Breast epithelium (tissue), 3 donors: ENCODE results near the gene TNK2.

Source experiments
- POLR2AphosphoS5 ChIP-seq, 3 donors: sonication (generic); formaldehyde crosslinking; IDR thresholded peaks; one replicate each; pipeline ENCODE4 v1.6.1; 2017; ENCODE audit warnings: antibody characterized with exemption in 3 of 3
- TF ChIP-seq, protein P1 (sequence below), 3 donors: fragments of 450-650 bp; IDR thresholded peaks; one replicate each; pipeline ENCODE4 v1.5.1; 2016 to 2017; ENCODE audit warnings: antibody characterized with exemption in 3 of 3, mild to moderate bottlenecking in 3 of 3, moderate library complexity in 3 of 3

DNA sequence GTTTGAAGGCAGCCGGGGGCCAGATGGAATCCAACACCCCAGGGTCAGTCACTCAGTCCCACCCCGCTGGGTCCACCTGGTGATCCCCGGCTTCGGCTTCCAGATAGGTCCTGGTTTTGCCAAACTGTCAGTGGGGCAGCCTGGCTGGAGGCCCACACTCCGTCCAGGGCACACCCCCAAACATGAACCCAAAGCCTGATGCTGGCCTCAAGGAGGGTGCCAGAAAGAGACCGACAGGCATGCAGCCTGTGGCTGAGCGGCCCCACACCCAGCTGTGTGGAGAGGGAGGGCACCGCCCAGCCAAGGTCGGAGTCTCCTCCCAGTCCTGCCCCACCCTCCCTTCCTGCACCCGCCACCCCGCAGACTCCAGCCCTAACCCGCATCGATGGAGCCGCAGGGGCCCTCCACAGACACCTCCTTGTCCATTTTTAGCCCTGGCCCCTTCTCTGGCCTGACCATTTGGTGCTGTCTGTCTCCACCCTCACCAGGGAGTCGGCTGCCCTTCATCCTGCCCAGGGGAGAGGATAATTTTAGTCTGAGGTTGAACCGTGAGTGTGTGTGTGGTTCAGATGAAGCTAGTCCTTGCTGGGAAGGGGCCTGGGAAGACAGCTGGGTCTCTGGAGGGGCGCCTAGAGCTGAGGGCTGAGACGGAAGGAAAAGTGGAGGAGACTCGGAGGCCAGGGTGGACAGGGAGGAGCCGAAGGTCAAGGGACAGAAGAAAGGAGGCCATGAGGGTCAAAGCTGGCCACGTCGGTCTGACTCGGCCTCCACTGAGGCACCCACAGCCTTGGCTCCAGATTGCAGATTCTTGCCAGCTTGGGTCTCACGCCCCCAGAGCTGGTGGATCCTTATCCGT is 23.1 kb downstream of the TNK2 start:
- TF ChIP-seq, protein P1, sequence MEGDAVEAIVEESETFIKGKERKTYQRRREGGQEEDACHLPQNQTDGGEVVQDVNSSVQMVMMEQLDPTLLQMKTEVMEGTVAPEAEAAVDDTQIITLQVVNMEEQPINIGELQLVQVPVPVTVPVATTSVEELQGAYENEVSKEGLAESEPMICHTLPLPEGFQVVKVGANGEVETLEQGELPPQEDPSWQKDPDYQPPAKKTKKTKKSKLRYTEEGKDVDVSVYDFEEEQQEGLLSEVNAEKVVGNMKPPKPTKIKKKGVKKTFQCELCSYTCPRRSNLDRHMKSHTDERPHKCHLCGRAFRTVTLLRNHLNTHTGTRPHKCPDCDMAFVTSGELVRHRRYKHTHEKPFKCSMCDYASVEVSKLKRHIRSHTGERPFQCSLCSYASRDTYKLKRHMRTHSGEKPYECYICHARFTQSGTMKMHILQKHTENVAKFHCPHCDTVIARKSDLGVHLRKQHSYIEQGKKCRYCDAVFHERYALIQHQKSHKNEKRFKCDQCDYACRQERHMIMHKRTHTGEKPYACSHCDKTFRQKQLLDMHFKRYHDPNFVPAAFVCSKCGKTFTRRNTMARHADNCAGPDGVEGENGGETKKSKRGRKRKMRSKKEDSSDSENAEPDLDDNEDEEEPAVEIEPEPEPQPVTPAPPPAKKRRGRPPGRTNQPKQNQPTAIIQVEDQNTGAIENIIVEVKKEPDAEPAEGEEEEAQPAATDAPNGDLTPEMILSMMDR (IDR thresholded peaks at IDR 0.05) = no peak
- TF ChIP-seq POLR2AphosphoS5 (IDR thresholded peaks at IDR 0.05) = no peak
